Breast epithelium (tissue), 3 donors: ENCODE data around the gene RBM28.

Experiments
- CTCF ChIP-seq, 3 donors: fragments of 450-650 bp; IDR thresholded peaks; one replicate each; pipeline ENCODE4 v1.5.1; 2016 to 2017; ENCODE audit warnings: antibody characterized with exemption in 3 of 3, mild to moderate bottlenecking in 3 of 3, moderate library complexity in 3 of 3
- POLR2A ChIP-seq: fragments of 450-650 bp; IDR thresholded peaks from one replicate; pipeline ENCODE4 v1.6.1; 2016; ENCODE audit warnings: antibody characterized with exemption, mild to moderate bottlenecking, moderate library complexity
- POLR2AphosphoS5 ChIP-seq, 3 donors: sonication (generic); formaldehyde crosslinking; IDR thresholded peaks; one replicate each; pipeline ENCODE4 v1.6.1; 2017; ENCODE audit warnings: antibody characterized with exemption in 3 of 3

GRCh38 chr7:128303133-128303532, 40.6 kb downstream of the RBM28 start:
- TF ChIP-seq CTCF (IDR thresholded peaks at IDR 0.05) (no peak), POLR2AphosphoS5 (IDR thresholded peaks at IDR 0.05) (no peak), POLR2A (no peak)
